Skeletal muscle satellite cell (primary cell): ENCODE measurements around the gene GCK.
A peak's percentile ranks its signal among the peaks of the same experiment; 100 is the strongest.

ENCODE experiments used
- H3K27me3 ChIP-seq: 2 replicates; pipeline ENCODE4 v1.7.0; 2013; ENCODE audit warnings: low read length; ENCODE audit not compliant: control insufficient read depth, insufficient read depth
- H3K36me3 ChIP-seq: 2 replicates; pipeline ENCODE4 v1.7.0; 2013; ENCODE audit warnings: mild to moderate bottlenecking, control low read depth, low read length; ENCODE audit not compliant: insufficient read depth
- H3K4me1 ChIP-seq: 2 replicates; pipeline ENCODE4 v1.7.0; 2013; ENCODE audit warnings: low read length; ENCODE audit not compliant: control insufficient read depth, insufficient read depth
- H3K4me2 ChIP-seq: 2 replicates; pipeline ENCODE4 v1.7.0; 2013; ENCODE audit warnings: mild to moderate bottlenecking, low read length
- H3K4me3 ChIP-seq: 2 replicates; pipeline ENCODE4 v1.7.0; 2013; ENCODE audit warnings: low read length
- H3K9ac ChIP-seq: 2 replicates; pipeline ENCODE4 v1.7.0; 2013; ENCODE audit warnings: mild to moderate bottlenecking, low read depth, low read length, moderate library complexity
- H3K9me3 ChIP-seq: replicated peaks from 2 replicates; pipeline ENCODE4 v1.7.0; 2013; ENCODE audit warnings: mild to moderate bottlenecking, control low read depth, low read length

The GCK gene

DNA sequence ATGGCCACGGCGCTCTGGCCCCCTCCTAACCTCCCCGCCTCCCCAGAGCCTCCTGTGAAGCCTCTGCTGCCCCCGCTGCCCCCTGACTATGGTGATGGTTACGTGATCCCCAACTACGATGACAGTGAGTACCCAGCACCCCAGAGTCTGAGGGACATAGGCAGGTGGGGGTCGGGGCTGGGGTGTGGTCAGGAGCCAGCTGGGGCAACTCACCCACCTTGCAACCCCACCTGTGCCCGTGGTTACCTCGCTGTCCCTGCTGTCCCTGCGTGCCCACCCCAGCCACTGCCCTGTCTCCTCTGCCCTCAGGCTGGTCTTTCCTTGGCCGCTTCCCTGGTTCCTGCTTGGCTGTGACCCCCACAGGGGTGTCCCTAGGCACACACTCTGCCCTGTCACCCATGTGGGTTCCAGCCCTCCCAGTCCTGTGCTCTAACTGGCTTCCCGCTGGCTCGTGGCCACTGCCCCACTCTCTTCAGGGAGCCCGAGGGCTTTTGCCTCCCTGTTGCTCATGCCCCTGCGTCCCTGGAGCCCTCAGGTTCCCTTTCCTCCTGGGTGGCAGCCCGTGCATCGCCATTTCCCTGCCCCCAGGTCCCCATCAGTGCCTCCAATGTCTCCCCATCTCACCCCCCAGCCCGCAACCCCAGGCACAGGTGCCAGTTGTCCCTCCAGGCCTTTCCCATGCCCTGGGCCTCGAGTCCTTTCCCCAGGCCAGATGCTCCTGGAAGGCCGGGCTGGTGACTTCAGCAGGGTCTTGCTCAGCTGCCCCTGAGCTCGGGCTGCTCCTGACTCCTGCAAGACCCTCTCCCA is 81.1 kb downstream of the GCK start:
- Histone ChIP-seq H3K36me3 (peaks cover 6% of the 10 kb centered on the region), H3K9ac (no peak overlapping the region), H3K4me1 (peaks cover 12% of the 10 kb centered on the region)

DNA sequence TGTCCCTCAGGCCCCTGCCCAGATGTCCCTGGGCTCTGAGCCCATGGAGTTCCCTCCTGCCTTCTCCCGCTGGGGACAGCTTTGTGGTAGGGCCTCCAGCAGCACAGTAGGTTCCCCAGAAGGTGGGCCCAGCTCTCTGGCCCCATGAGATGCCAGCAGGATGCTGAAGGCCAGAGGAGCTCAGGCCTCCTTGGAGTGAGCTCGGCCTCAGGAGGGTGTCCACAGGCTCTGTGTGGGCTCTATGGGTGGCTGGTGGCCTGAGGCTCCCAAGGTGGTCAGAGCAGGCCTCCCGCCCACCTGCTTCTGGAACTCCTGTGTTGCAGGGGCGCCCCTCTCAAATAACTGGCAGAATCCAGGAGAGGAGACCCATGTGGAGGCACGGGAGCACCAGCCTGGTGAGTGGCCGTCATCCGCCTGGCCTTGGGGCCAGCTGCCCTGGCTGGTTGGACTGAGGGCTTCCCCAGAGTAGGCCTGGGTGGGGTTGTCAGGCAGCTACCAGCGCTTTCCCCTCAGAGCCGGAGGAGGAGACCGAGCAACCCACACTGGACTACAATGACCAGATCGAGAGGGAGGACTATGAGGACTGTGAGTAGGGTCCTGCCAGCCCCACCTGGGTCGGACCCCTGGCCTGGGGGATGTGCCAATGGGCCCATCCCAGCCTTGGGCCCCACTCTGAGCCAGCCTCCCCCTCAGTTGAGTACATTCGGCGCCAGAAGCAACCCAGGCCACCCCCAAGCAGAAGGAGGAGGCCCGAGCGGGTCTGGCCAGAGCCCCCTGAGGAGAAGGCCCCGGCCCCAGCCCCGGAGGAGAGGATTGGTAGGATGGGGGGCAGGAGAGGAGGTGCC is 81.9 kb downstream of the GCK start:
- Histone ChIP-seq H3K36me3 (peaks cover 2% of the 10 kb centered on the region), H3K4me2 (no peak overlapping the region), H3K9ac (no peak overlapping the region), H3K4me3 (no peak overlapping the region), H3K9me3 (no peaks in the 10 kb centered on the region), H3K4me1 (peaks cover 17% of the 10 kb centered on the region), H3K27me3 (no peaks in the 10 kb centered on the region)

More for the DNA sequence above, 81.1 kb downstream of the GCK start:
- Histone ChIP-seq H3K27me3 (no peaks in the 10 kb centered on the region), H3K4me2 (no peak overlapping the region), H3K9me3 (no peaks in the 10 kb centered on the region), H3K4me3 (no peak overlapping the region)

DNA sequence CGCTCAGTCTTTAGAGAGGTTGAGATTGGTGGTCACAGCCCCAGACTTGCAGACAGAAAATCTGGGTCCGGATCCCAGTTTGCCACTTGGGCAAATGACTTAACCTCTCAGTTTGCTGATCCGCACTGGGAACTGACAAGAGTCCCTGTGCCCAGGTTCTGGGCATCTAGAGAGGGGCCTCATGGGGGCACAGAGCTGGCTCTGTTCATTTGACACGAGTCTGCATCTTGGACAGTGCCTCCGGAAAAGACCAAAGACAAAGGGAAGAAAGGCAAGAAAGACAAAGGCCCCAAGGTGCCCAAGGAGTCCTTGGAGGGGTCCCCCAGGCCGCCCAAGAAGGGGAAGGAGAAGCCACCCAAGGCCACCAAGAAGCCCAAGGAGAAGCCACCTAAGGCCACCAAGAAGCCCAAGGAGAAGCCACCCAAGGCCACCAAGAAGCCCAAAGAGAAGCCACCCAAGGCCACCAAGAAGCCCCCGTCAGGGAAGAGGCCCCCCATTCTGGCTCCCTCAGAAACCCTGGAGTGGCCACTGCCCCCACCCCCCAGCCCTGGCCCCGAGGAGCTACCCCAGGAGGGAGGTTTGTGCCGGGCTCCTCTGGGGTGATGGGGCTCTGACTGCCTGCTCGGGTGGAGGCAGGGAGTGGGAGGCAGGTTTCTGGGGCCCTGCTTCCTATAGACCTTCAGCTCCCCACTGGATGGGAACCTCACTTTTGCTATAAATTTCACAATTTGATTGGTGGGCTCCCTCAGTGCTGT is 82.8 kb downstream of the GCK start:
- Histone ChIP-seq H3K9me3 (no peaks in the 10 kb centered on the region), H3K9ac (no peak overlapping the region), H3K27me3 (no peaks in the 10 kb centered on the region), H3K36me3 (peaks cover 2% of the 10 kb centered on the region), H3K4me2 (peak overlapping the region; percentile 79), H3K4me3 (no peak overlapping the region), H3K4me1 (peaks cover 26% of the 10 kb centered on the region)

DNA sequence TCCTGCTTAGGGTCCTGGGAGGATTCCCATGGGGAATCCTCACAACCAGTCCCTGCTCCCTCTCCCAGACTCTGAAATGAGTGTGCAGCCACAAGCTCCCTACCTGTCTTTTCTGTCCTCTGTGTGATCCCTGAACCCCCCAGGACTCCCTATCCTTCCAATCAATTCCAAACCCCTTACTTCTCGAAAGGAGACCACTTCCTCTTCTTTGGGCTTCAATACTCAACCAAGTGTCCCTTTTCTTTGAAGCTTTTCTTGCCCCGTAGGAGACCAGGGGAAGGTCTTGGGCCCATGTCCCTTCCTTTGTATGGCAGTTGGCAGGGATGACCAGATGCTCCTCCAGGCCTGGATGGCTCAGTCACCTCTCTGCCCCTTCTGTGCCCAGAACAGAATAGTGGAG is 83.4 kb downstream of the GCK start:
- Histone ChIP-seq H3K9ac (peak overlapping the region; percentile 15), H3K4me3 (peak overlapping the region; percentile 16), H3K4me2 (peak overlapping the region; percentile 79), H3K4me1 (peaks cover 30% of the 10 kb centered on the region), H3K9me3 (no peaks in the 10 kb centered on the region), H3K27me3 (no peaks in the 10 kb centered on the region), H3K36me3 (peaks cover 2% of the 10 kb centered on the region)

DNA sequence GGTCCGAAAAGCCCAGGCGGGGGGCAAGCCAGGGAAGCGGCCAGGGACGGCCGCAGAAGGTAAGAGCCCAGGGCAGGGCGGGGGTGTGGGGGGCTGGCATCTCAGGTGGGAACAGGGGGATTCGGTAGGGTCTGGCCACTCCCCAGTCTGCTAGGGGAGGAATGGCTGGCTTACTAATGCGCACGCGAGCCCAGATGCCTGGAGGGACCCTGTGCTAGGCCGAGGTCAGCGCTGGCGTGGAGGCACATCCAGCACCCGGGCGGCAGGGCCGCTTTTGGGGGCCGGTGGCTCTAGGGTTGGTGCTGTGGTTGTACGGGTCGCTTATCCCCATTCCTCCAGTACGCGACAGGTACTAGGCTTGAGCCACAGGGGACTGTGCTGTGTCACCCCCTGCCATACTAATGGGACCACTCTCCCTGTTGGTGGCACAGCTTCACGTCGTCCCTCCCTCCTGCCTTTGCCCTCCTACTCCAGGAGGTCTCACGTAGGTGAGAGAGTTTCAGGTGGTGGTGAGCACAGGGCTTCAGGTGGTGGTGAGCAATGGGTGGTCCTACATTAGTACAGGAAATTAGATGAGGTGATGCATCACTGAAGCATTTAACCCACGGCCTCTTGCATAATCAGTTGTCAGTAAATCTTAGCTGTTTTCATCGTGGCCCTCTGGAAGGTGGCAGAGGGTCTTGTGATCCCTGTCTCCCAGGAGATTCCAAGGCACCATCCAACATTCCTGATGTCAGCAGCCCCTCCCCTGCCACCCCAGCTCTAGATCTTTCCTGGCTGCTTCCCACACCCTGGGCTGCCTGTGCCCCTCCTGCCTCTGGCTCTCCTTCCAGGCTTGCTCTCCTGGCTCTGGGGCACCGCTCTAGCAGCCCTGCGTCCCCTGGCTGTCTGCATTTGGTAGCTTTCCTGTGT is 84.1 kb downstream of the GCK start:
- H3K4me1 ChIP-seq: peaks cover 37% of the 10 kb centered on the region
- H3K27me3 ChIP-seq: no peaks in the 10 kb centered on the region
- H3K36me3 ChIP-seq: peaks cover 2% of the 10 kb centered on the region
- H3K4me3 ChIP-seq: peak overlapping the region; percentile 16
- peak overlapping the region; percentile 15 for H3K9ac ChIP-seq
- no peaks in the 10 kb centered on the region for H3K9me3 ChIP-seq
- peak overlapping the region; percentile 79 for H3K4me2 ChIP-seq

DNA sequence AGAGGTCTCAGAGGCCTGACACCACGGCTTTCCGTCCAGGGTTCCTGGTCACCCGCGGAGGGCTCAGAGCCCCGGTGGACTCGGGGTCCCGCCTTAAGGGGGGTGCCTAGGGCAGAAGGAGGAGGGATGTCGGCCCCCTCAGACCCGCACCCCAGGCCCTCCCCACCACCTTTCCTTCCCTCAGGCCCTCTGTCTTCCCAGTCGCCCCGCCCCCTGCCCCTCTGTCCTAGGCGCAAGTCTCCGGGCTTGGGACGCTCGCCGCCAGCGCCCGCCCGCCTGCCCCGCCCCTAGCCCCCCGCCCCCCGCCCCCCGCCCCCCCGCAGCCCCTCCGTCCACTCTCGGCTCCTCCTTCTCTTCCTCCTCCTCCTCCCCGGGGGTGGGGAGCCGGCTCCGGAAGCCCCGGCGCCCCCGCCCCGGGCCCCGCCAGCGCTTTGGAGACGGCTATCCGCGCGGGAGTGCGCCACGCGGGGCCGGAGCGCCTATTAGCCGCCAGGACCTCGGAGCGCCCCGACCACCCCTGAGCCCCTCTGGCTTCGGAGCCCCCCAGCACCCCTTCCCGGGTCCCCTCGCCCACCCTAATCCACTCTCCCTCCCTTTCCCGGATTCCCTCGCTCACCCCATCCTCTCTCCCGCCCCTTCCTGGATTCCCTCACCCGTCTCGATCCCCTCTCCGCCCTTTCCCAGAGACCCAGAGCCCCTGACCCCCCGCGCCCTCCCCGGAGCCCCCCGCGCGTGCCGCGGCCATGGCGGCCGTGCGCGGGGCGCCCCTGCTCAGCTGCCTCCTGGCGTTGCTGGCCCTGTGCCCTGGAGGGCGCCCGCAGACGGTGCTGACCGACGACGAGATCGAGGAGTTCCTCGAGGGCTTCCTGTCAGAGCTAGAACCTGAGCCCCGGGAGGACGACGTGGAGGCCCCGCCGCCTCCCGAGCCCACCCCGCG is 85.0 kb downstream of the GCK start, which contains the start of gene AEBP1:
AEBP1 (plus strand) TSS at position 423 of the 937 bp plus-strand sequence; CDS start at position 744, 321 bp downstream.
- Histone ChIP-seq H3K27me3 (no peaks in the 10 kb centered on the region), H3K4me3 (peak within 1 kb of the TSS; percentile 16), H3K9me3 (no peaks in the 10 kb centered on the region), H3K36me3 (no peaks in the 10 kb centered on the region), H3K4me1 (peaks cover 40% of the 10 kb centered on the region), H3K9ac (peak within 1 kb of the TSS; percentile 7), H3K4me2 (peak within 1 kb of the TSS; percentile 79)

DNA sequence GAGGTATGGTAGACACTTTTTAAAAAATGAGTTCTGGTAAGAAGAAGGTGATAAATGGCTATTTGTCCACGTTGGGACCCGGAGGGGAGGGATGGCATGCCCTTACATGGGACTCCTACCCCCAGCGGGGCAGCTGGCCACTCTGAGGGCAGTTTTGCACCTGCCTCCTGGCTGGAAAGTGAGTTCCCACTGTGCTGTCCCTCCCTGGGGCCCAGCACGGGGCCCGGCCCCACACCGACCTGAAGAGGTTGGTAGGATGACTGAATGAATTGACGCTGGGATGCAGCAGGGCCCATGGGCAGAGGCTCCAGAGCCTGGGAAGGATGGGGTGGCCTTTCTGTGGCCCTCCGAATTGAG is 85.7 kb downstream of the GCK start:
- H3K4me2 ChIP-seq: no peak overlapping the region
- H3K9me3 ChIP-seq: no peaks in the 10 kb centered on the region
- H3K9ac ChIP-seq: no peak overlapping the region
- H3K27me3 ChIP-seq: no peaks in the 10 kb centered on the region
- H3K4me3 ChIP-seq: no peak overlapping the region
- no peaks in the 10 kb centered on the region for H3K36me3 ChIP-seq
- H3K4me1 ChIP-seq: peaks cover 40% of the 10 kb centered on the region

DNA sequence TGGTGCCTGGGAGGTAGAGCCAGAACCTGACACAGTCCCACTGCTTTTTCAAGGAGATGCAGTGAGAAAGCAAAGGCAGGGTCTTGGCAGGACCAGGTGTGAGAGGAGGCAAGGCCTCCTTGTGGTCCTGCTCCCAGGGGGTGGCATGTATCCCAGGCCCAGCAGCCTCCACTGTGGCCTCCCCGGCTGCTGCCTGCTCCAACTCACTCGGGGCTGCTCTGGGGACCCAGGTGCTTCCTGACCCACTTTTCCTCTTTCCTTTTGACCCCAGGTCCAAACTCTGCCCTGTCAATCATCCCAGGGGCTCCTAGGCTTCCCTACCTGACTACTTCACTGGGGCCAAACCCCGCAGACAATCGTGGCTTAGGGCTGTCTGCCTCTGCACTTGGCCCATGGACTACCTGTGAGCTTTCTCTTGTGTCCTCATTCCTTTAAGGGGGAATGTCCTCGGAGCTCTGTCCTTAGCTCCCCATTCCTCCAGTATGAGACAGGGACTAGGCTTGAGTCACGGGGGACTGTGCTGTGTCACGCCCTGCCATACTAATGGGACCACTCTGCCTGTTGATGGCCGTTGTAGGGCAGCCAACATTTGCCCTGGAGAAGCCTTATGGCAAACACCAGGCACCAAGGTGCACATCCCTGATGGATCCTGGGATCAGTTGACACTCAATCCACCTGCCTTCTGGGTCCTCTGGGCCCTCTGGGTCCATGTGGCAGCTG is 86.2 kb downstream of the GCK start:
- no peak overlapping the region for H3K4me2 ChIP-seq
- no peaks in the 10 kb centered on the region for H3K27me3 ChIP-seq
- H3K9ac ChIP-seq: no peak overlapping the region
- H3K4me1 ChIP-seq: peaks cover 40% of the 10 kb centered on the region
- no peaks in the 10 kb centered on the region for H3K9me3 ChIP-seq
- no peaks in the 10 kb centered on the region for H3K36me3 ChIP-seq
- H3K4me3 ChIP-seq: no peak overlapping the region

DNA sequence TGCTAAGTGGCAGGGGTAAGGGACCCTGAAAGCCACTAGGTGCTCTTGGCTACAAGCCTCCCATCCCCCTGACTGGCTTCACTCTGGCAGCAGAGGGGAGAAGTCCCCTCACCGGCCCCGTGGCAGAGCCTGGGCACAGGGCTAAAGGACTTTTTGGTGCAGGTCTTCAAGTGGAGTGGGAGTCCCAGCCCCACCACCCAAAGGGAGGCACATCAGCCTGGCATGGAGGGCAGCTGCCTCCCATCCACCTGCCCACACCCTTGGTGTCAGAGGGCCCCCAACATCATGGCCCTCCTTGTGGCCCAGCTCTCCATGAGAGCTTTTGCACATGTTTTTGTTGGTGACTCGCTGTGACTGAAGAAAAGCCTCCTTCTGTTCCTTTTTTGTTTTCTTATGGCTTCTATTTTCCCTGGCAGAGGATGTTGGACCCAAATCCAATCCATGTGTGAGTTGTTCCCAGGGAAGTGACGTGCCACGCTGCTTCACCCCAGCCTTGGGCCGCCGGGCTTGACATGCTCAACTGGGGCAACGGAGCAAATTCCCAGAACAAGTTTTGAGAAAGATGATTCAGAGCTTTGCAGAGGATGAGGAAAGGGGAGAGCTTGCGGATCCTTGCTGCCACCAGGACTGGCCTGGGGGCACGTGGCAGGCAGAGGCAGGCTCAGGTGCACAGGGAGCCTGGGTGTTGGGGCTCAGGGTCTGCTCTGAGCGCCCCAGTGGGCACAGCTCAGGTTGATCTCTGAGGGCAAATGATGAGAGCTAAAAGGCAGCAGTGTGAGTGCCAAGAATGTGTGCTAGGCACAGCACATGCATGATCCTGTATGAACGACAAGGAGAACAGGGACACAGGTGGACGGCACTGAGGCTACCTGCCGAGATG is 87.0 kb downstream of the GCK start:
- no peak overlapping the region for H3K4me2 ChIP-seq
- H3K36me3 ChIP-seq: no peaks in the 10 kb centered on the region
- no peak overlapping the region for H3K9ac ChIP-seq
- H3K27me3 ChIP-seq: no peaks in the 10 kb centered on the region
- H3K9me3 ChIP-seq: no peaks in the 10 kb centered on the region
- H3K4me1 ChIP-seq: peaks cover 40% of the 10 kb centered on the region
- no peak overlapping the region for H3K4me3 ChIP-seq
